Amygdala (tissue), 56 donors: Measurements from ENCODE around the gene PTPRR.
"Not testable (repeated sequence)": the region's sequence is repeated elsewhere in the genome, so short reads cannot be mapped to it uniquely, and the experiment has no call there.

ENCODE experiments used
- DNase-seq, 56 donors: peaks; one replicate each; lab custom pipeline; 2025; lab: John Stamatoyannopoulos, UW

Gene PTPRR

GRCh38 chr12:70807993-70808392, 112.5 kb downstream of the PTPRR start:
- DNase-seq = not testable (repeated sequence)

DNA sequence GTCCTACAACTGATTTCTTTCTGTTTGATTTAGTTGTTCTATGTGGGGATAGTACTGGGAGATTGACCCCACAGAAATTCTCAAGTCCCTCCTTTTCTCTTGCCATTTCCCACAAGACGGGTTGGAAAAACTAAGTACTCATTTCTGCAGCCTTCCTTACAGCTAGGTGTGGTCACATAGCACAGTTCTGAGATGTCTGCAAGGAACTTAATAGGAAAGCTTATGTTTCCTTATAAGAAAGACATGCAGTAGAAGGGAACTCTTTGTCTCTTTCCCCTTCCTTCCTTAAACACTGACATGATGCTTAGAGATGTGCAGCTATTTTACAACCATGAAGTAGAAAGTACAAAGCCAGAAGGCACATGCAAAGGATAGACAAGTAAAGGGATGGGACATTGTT, 113.7 kb downstream of the PTPRR start:
- no peak for DNase-seq

- DNase-seq = no peak
These were observed 114.5 kb downstream of the PTPRR start for GRCh38 chr12:70806043-70806442.

- no peak for DNase-seq
These were observed 122.3 kb downstream of the PTPRR start for GRCh38 chr12:70798016-70798783.

GRCh38 chr12:70796989-70797388, 123.5 kb downstream of the PTPRR start:
- DNase-seq = no peak

GRCh38 chr12:70795608-70796007, 124.9 kb downstream of the PTPRR start:
- DNase-seq = no peak

DNA sequence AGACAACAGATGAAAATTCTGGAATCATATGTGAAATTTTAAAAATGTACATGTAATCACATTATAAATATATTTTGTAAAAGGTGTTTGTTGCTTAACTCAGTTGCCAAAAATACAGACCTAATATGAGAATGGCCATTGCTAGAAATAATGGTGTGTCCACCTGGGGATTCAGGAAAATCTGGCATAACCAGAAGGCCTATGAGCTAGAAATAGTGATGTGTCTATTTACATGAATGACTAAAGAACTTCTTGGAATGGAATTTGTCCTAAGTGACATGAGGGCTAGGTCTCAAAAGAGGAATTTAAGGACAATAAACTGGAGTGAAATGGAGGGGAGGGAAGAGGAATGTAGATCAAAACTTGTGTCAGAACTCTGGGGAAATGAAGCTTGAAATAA, 126.4 kb downstream of the PTPRR start:
- no peak for DNase-seq

GRCh38 chr12:70788774-70789173, 131.8 kb downstream of the PTPRR start:
- DNase-seq = no peak

DNA sequence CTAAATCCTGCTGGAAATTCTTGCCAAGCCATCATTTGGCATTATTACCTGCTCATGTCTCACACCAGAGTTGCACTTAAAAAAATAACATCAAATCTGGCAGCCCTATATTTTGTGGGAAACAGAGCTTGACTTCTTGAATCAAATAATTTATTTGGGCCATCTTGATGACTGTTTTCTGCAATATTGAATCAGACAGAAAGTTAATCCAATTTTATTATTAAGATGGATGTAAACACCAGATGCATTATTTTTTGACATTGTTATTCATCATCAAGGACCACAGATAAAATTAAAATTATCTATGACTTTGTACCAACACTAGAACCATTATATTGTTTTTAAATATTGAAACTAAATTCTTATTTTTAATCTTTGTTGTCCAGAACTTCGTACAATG, 132.9 kb downstream of the PTPRR start:
- DNase-seq = no peak

GRCh38 chr12:70785896-70786295, 134.6 kb downstream of the PTPRR start:
- DNase-seq = no peak

DNA sequence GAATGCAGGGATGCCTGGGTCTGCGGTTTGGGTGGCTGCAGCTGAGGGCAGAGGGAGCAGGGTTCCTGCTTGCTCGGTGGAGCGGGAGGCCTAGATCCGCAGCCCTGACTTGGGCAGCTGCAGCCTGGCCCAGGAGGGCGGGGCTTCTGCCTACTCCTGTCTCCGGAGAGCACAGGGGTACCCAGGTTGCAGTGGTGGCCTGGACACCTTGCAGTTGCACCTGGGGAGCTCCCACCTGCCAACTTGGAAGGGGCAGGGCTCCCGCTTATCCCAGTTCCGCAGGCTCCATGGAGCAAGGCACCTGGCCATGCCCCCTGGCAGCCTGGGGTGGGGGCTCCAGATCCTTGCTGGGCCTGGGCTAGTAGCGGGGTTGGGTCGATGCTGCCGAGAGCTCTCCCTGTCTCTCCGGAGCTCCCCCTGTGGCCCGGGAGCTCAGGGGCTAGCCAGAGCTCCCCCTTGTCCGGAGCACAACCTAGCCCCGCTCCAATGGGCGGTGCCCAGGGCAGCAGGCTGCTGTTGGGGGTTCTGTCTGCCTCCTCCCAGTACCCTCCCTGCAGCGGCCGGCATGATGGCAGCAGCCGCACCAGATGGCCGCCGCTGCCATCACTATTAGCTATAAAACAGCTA, 136.4 kb downstream of the PTPRR start:
- no peak for DNase-seq

GRCh38 chr12:70783455-70783854, 137.1 kb downstream of the PTPRR start:
- DNase-seq = no peak

DNA sequence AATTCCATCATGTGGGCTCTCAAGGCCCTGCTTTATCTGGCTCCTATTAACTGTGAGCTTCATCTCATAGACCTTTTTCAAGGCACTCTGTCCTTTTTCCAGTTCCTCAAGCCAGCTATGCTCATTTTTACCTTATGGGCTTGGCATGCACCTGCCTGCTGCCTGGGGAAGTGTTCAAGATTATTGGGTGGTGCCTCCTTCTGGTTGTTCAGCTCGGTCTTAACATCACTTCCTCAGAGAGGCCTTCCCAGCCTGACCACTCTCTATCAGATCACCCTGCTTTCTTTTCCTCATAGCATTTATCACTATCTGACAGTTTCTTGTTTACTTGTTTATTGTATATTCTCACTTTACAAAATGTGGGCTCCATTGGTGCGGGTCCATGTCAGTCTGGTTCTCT, 141.3 kb downstream of the PTPRR start:
- DNase-seq = no peak

DNA sequence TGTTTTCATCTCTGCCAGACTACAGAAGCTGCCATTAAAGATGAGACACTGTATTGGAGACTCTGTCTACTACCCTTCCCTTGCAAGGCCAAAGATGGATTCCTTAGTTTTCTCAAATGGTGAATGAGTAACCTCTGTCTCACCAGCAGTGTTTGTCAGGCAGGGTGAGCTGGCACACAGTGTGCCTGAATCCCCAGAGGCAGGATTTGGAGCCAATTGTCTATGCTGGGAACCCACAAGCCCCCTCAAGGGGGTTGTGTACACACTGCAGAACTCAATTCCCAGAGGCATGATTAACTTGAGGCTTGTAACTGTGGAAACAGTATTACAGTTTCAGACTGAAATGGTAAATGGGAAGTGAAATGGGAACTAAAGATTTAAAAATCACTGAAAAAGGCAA, 146.5 kb downstream of the PTPRR start:
- DNase-seq = no peak

- no peak for DNase-seq
These were observed 147.7 kb downstream of the PTPRR start for GRCh38 chr12:70772836-70773235.

DNA sequence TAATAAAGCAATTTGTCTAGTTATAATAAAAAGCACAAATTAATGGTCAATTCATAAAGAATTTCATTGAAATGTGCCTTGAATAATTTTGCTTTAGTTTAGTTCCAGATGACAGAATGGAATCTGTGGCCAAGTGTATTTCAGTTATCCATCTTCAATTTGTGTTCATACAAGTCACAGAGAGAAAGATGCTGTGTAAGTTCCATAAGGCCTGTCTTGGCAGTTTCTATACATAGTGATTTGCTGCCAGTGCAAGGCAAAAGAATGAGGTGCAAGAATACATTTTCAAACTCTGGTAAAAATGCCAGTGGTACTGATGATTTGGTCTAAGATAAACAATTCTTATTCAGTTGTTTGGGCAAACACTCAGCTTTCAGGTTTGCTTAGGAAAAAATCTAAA, 149.0 kb downstream of the PTPRR start:
- DNase-seq = no peak

- no peak for DNase-seq
These were observed 156.9 kb downstream of the PTPRR start for GRCh38 chr12:70763666-70764065.

DNA sequence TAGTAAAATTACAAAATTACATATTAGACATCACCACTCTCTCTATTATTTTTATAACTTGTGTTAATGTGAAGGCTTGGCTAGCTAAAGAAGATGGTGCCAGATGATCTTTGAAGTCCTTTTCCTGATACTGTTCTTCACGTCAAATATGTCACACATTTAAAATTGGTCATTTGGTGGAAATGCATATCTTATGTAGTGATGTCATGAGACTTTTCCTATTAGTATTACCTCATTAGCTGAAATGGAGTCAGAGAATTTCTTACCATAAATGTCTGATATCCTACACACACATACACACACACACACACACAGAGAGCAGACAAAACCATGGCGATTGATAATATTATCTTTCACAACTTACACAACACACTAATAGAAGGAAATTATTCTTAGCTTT, 158.5 kb downstream of the PTPRR start:
- DNase-seq = no peak

DNA sequence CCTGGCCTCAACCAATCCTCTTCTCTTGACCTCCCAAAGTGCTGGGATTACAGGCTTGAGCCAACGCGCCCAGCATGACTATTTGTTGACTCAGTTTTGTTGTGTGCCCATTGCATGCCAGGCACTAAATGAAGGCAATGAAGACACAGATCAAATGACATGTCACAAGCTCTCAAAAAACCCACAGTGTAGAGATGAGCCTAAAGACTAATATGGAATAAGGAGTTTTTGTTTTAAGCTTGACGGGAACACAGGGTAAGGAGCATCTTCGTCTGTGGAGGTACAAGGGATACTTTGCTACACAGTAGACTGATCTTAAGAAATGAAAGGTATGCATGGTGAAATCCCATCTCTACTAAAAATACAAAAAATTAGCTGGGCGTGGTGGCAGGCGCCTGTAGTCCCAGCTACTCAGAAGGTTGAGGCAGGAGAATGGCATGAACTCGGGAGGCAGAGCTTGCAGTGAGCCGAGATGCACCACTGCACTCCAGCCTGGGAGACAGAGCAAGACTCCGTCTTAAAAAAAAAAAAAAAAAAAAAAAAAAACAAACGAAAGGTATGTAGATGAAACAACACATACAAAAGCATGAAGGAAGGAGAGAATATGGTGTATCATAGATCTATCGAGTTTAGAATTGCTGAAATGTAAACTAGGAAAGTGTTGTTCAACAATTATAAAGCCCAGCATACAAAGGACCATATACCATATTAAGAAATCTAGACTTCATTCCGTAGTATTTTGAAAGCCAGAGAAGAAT, 161.2 kb downstream of the PTPRR start:
- no peak for DNase-seq

DNA sequence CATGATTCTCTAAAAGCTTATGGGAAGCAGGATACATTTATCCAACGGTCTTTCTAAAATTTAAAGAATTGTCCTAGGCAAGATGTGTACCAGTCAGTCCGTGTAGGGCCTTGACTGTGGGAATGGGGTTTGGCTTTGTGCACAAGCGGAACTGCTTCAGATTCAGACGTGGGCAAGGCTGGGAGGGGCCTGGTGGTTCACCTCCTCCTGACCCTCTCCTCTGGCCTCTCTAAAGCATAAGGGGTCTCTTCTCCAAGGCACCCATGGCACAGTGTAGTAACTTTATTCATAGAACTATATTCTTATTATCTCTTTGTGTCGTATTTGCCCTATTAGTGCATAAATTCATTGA, 162.1 kb downstream of the PTPRR start:
- no peak for DNase-seq

DNA sequence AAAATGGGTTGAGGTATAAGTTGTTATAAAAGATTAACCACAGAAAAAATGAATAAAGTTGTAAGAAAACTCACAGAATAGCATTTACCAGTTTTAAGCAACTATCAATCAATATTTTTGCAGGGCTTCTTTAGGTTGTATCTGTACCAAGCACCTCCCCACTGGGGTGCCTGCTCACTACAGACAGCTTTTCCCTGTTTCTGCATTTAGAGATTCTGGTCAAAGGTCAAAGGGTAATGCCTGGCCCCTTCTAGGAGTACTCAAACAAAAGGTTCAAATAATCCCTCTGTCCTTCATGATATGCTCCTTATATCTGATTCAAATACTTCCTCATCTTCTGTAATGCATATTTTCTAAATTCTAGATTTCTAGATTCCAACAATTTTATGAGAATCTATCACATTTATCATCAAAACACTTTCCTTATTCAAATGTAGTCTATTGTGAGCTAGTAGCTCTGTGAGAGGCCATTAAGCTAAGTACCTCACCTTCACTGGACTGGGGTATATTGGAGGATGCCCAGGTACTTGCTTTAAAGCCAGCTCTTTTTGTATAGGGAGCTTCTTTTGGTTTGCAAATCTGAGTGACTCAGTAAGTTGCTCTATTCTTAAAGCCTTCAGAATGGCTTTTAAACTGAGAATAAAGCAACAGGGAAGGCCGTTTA, 162.6 kb downstream of the PTPRR start:
- DNase-seq = no peak
